ENCODE results near the gene NINJ2.

DNA sequence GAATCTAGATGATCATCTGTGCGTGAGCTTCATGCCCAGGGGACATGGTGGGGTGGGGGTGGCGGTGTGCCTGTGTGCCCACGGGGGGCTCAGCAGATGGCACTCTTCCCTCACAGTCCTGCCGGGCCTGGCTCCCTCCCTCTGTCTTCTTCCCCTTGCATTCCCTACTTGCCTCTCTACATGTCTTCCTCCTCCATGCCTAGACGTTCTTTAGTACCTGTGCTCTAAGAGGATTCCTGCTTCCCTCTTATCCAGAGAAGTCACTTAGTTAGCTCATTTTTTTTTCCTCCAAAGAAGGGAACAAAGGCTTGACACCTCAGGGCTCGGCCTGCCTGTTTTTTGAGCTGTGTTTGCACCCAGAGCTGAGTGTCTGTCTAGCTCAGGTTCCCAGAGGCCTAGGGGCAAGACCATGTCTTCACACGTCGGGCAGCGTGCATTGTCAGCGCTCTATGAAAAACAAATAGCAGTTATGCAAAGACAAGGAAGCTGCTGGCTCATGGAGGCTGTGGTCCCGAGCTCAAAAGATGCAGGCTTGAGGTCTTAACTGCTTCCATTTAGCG lies 48.8 kb downstream of the NINJ2 start:
- no peak for TF ChIP-seq POLR2A (IDR thresholded peaks at IDR 0.05)
- TF ChIP-seq, protein P1, sequence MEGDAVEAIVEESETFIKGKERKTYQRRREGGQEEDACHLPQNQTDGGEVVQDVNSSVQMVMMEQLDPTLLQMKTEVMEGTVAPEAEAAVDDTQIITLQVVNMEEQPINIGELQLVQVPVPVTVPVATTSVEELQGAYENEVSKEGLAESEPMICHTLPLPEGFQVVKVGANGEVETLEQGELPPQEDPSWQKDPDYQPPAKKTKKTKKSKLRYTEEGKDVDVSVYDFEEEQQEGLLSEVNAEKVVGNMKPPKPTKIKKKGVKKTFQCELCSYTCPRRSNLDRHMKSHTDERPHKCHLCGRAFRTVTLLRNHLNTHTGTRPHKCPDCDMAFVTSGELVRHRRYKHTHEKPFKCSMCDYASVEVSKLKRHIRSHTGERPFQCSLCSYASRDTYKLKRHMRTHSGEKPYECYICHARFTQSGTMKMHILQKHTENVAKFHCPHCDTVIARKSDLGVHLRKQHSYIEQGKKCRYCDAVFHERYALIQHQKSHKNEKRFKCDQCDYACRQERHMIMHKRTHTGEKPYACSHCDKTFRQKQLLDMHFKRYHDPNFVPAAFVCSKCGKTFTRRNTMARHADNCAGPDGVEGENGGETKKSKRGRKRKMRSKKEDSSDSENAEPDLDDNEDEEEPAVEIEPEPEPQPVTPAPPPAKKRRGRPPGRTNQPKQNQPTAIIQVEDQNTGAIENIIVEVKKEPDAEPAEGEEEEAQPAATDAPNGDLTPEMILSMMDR (IDR thresholded peaks at IDR 0.05): peak in 1 of 6 experiments; percentile 43

Measured in esophagus squamous epithelium (tissue), 4 donors.